Right ventricle myocardium superior (tissue), 1 donor: ENCODE measurements around the gene SMIM13. TPM values are rescaled to one million over a fixed set of nuclear protein-coding genes. Genes with fewer than 3 reads are reported as not detected.
A peak's percentile ranks its signal among the peaks of the same experiment; 100 is the strongest.

Experiments
- ATAC-seq: fragments of 200-7000 bp; cut with Tn5 transposase; one replicate; pipeline ENCODE4 v1.9.1; 2020; ENCODE audit warnings: mild to moderate bottlenecking; ENCODE audit not compliant: poor library complexity
- DNase-seq: peaks from one replicate; pipeline ENCODE4 v3.0.0-alpha.2; 2020
- intact Hi-C: fragments of 100-400 bp; cut with DNase I; formaldehyde crosslinking; loops from one replicate; pipeline ENCODE4 v1.11.2; 2022
- total RNA-seq: library from RNA; stranded (reverse); fragmentation: NEBNext Ultra II Directional; extraction: Animal tissue kit (Norgen Biotek cat#: 25700); gene quantifications from one replicate; pipeline ENCODE4 v1.2.1, GENCODE V29; 2021
- donor health status: DM: no; HTN: yes; CAD: no; lungs with severe emphysema.

SMIM13 gene
- total RNA-seq, 1 donor from 2014 or later = 11.8 TPM

GRCh38 chr6:11141295-11141694, 47.7 kb downstream of the SMIM13 start:
- DNase-seq (no peak), ATAC-seq (no peak)
- intact Hi-C loops = no loop called here

GRCh38 chr6:11142296-11143027, 48.8 kb downstream of the SMIM13 start:
- intact Hi-C loops = no loop called here
- no peak for ATAC-seq
- no peak for DNase-seq

GRCh38 chr6:11143394-11144371, 50.0 kb downstream of the SMIM13 start:
- intact Hi-C loops = no loop called here

GRCh38 chr6:11144393-11144851, 50.8 kb downstream of the SMIM13 start:
- peak; percentile 97 for ATAC-seq
- intact Hi-C loops = no loop called here
- peak; percentile 75 for DNase-seq

More at GRCh38 chr6:11143394-11144371, 50.0 kb downstream of the SMIM13 start:
- peak; percentile 78 for DNase-seq
- ATAC-seq = peak; percentile 81

GRCh38 chr6:11146117-11146826, 52.6 kb downstream of the SMIM13 start:
- no peak for ATAC-seq
- DNase-seq = no peak
- intact Hi-C loops = loop anchor here (2.0 kb wide), 1 partner anchor 351 kb away; no protein-coding TSS in a partner anchor

GRCh38 chr6:11149551-11149950, 55.9 kb downstream of the SMIM13 start:
- ATAC-seq = no peak
- DNase-seq = no peak
- intact Hi-C loops = no loop called here

GRCh38 chr6:11151488-11151887, 57.9 kb downstream of the SMIM13 start:
- intact Hi-C loops = no loop called here
- ATAC-seq = no peak
- no peak for DNase-seq

- ATAC-seq = no peak
- DNase-seq = no peak
- intact Hi-C loops = no loop called here
Measured at GRCh38 chr6:11152581-11152980, 58.9 kb downstream of the SMIM13 start.

- DNase-seq = no peak
- intact Hi-C loops = no loop called here
Measured at GRCh38 chr6:11153447-11153846, 59.8 kb downstream of the SMIM13 start.

GRCh38 chr6:11155589-11155988, 62.0 kb downstream of the SMIM13 start:
- ATAC-seq = no peak
- intact Hi-C loops = no loop called here
- DNase-seq = no peak

More at GRCh38 chr6:11153447-11153846, 59.8 kb downstream of the SMIM13 start:
- no peak for ATAC-seq

GRCh38 chr6:11160199-11160598, 66.6 kb downstream of the SMIM13 start:
- DNase-seq = no peak
- no peak for ATAC-seq
- intact Hi-C loops = no loop called here

- intact Hi-C loops = no loop called here
- DNase-seq = no peak
- no peak for ATAC-seq
Measured at GRCh38 chr6:11161031-11161956, 67.7 kb downstream of the SMIM13 start.

- ATAC-seq (no peak), DNase-seq (no peak)
- intact Hi-C loops = no loop called here
Measured at GRCh38 chr6:11162262-11162661, 68.6 kb downstream of the SMIM13 start.

GRCh38 chr6:11163932-11164331, 70.3 kb downstream of the SMIM13 start:
- intact Hi-C loops = no loop called here
- DNase-seq (no peak), ATAC-seq (no peak)

- ATAC-seq (no peak), DNase-seq (no peak)
- intact Hi-C loops = no loop called here
Measured at GRCh38 chr6:11164717-11165646, 71.3 kb downstream of the SMIM13 start.

- ATAC-seq (no peak), DNase-seq (no peak)
- intact Hi-C loops = no loop called here
Measured at GRCh38 chr6:11166948-11167347, 73.3 kb downstream of the SMIM13 start.

GRCh38 chr6:11168091-11168635, 74.5 kb downstream of the SMIM13 start:
- intact Hi-C loops = no loop called here
- DNase-seq (no peak), ATAC-seq (no peak)
